ENCODE results near the gene EED.
"Not testable (repeated sequence)": the region's sequence is repeated elsewhere in the genome, so short reads cannot be mapped to it uniquely, and the experiment has no call there.

Gene EED

GRCh38 chr11:86292912-86293616 lies 48.5 kb downstream of the EED start:
- DNase-seq (ENCODE audit: low read depth in 2 of 2) = peak in 1 of 2 donors; percentile 3

GRCh38 chr11:86294026-86294425 lies 49.5 kb downstream of the EED start:
- DNase-seq (ENCODE audit: low read depth in 2 of 2) = no peak

- no peak for DNase-seq (ENCODE audit: low read depth in 2 of 2)
Observed at GRCh38 chr11:86301742-86302091, 57.2 kb downstream of the EED start.

- DNase-seq (ENCODE audit: low read depth in 2 of 2) = peak; percentile 86 to 89
Observed at GRCh38 chr11:86302092-86302793, 57.7 kb downstream of the EED start, which contains the start of gene HIKESHI. HIKESHI (plus strand) TSS chr11:86302240; CDS start chr11:86302449, 209 bp downstream.

GRCh38 chr11:86303257-86303656 lies 58.7 kb downstream of the EED start:
- no peak for DNase-seq (ENCODE audit: low read depth in 2 of 2)

GRCh38 chr11:86308710-86309109 lies 64.2 kb downstream of the EED start:
- not testable (repeated sequence) for DNase-seq (ENCODE audit: low read depth in 2 of 2)

- no peak for DNase-seq (ENCODE audit: low read depth in 2 of 2)
Observed at GRCh38 chr11:86313793-86314192, 69.2 kb downstream of the EED start.

- no peak for DNase-seq (ENCODE audit: low read depth in 2 of 2)
Observed at GRCh38 chr11:86314636-86315035, 70.1 kb downstream of the EED start.
